ENCODE measurements around the gene RPP25L. TPM values are rescaled to one million over a fixed set of nuclear protein-coding genes. Genes with fewer than 3 reads are reported as not detected.

The RPP25L gene
- total RNA-seq, 4 donors from 2014 or later = 16.6 to 29.4 (median 21.2) TPM

GRCh38 chr9:34574571-34574970, 37.3 kb downstream of the RPP25L start:
- WGBS, 2 donors (ENCODE audit: low coverage in 1 of 2) = 91% methylated on average over 4 of the region's 12 CpGs; no CpG with 5 or more reads in 1 of the 2 donors
- Histone ChIP-seq H3K36me3 (no peaks in the 10 kb centered on the region), H3K4me3 (no peak overlapping the region), H3K9me3 (no peaks in the 10 kb centered on the region), H3K4me1 (peaks cover 0 to 43% (median 0%) of the 10 kb centered on the region in 3 donors), H3K27me3 (peaks cover 58% of the 10 kb centered on the region), H3K27ac (no peak overlapping the region)
- ATAC-seq = no peak
- no peak for TF ChIP-seq CTCF (IDR thresholded peaks at IDR 0.05)
- TF ChIP-seq POLR2A (IDR thresholded peaks at IDR 0.05) = no peak
- TF ChIP-seq POLR2AphosphoS5 (IDR thresholded peaks at IDR 0.05) = no peak
- no peak for TF ChIP-seq EP300 (IDR thresholded peaks at IDR 0.05)

- Histone ChIP-seq H3K27me3 (peaks cover 50% of the 10 kb centered on the region), H3K9me3 (no peaks in the 10 kb centered on the region), H3K4me1 (peaks cover 0 to 35% (median 0%) of the 10 kb centered on the region in 3 donors), H3K27ac (no peak overlapping the region), H3K36me3 (no peaks in the 10 kb centered on the region), H3K4me3 (no peak overlapping the region)
- TF ChIP-seq POLR2A (IDR thresholded peaks at IDR 0.05) (no peak), EP300 (IDR thresholded peaks at IDR 0.05) (no peak), POLR2AphosphoS5 (IDR thresholded peaks at IDR 0.05) (no peak), CTCF (IDR thresholded peaks at IDR 0.05) (no peak)
- no peak for ATAC-seq
- 75 to 100% methylated on average over 2 to 4 of the region's 17 CpGs for WGBS, 2 donors (ENCODE audit: low coverage in 1 of 2)
Measured at GRCh38 chr9:34573599-34574325, 38.1 kb downstream of the RPP25L start.

GRCh38 chr9:34572628-34573027, 39.3 kb downstream of the RPP25L start:
- Histone ChIP-seq H3K9me3 (no peaks in the 10 kb centered on the region), H3K36me3 (no peaks in the 10 kb centered on the region), H3K27ac (no peak overlapping the region), H3K4me1 (peaks cover 0 to 23% (median 0%) of the 10 kb centered on the region in 3 donors), H3K27me3 (peaks cover 46% of the 10 kb centered on the region), H3K4me3 (no peak overlapping the region)
- ATAC-seq = no peak
- WGBS, 2 donors (ENCODE audit: low coverage in 1 of 2) = 71 to 98% methylated on average over 6 of the region's 6 CpGs
- TF ChIP-seq POLR2AphosphoS5 (IDR thresholded peaks at IDR 0.05) = no peak
- no peak for TF ChIP-seq POLR2A (IDR thresholded peaks at IDR 0.05)
- no peak for TF ChIP-seq CTCF (IDR thresholded peaks at IDR 0.05)
- no peak for TF ChIP-seq EP300 (IDR thresholded peaks at IDR 0.05)

GRCh38 chr9:34572092-34572491, 39.8 kb downstream of the RPP25L start:
- peaks cover 0 to 21% (median 0%) of the 10 kb centered on the region in 3 donors for H3K4me1 ChIP-seq
- no peak overlapping the region for H3K27ac ChIP-seq
- TF ChIP-seq POLR2AphosphoS5 (IDR thresholded peaks at IDR 0.05) (no peak), EP300 (IDR thresholded peaks at IDR 0.05) (no peak), CTCF (IDR thresholded peaks at IDR 0.05) (no peak), POLR2A (IDR thresholded peaks at IDR 0.05) (no peak)
- H3K4me3 ChIP-seq = no peak overlapping the region
- no peaks in the 10 kb centered on the region for H3K9me3 ChIP-seq
- H3K36me3 ChIP-seq = no peaks in the 10 kb centered on the region
- no peak for ATAC-seq
- peaks cover 45% of the 10 kb centered on the region for H3K27me3 ChIP-seq

GRCh38 chr9:34571481-34571810, 40.5 kb downstream of the RPP25L start:
- Histone ChIP-seq H3K27ac (no peak overlapping the region), H3K4me1 (peaks cover 0 to 21% (median 0%) of the 10 kb centered on the region in 3 donors), H3K27me3 (peaks cover 45% of the 10 kb centered on the region), H3K36me3 (no peaks in the 10 kb centered on the region), H3K4me3 (no peak overlapping the region), H3K9me3 (no peaks in the 10 kb centered on the region)
- TF ChIP-seq POLR2AphosphoS5 (IDR thresholded peaks at IDR 0.05) (no peak), POLR2A (IDR thresholded peaks at IDR 0.05) (no peak)
- no CpG with 5 or more reads among the region's 12 CpGs for WGBS, 2 donors (ENCODE audit: low coverage in 1 of 2)
- no peak for ATAC-seq
